ENCODE results near the gene FNDC10.

The FNDC10 gene

GRCh38 chr1:1627829-1628753, 28.2 kb upstream of the FNDC10 start:
- no peak for DNase-seq

- DNase-seq = no peak
Observed at GRCh38 chr1:1627261-1627828, 27.4 kb upstream of the FNDC10 start.

GRCh38 chr1:1626207-1627141, 26.5 kb upstream of the FNDC10 start:
- no peak for DNase-seq

- DNase-seq = no peak
Observed at GRCh38 chr1:1625824-1626206, 25.9 kb upstream of the FNDC10 start.

- DNase-seq = no peak
Observed at GRCh38 chr1:1625404-1625775, 25.5 kb upstream of the FNDC10 start.

GRCh38 chr1:1624443-1625403, 24.8 kb upstream of the FNDC10 start:
- DNase-seq = no peak

- no peak for DNase-seq
Observed at GRCh38 chr1:1623631-1624442, 23.9 kb upstream of the FNDC10 start.

GRCh38 chr1:1623181-1623630, 23.3 kb upstream of the FNDC10 start:
- DNase-seq = no peak

- DNase-seq = no peak
Observed at GRCh38 chr1:1622788-1623094, 22.8 kb upstream of the FNDC10 start.

- no peak for DNase-seq
Observed at GRCh38 chr1:1622010-1622787, 22.3 kb upstream of the FNDC10 start.

GRCh38 chr1:1621173-1622009, 21.5 kb upstream of the FNDC10 start:
- no peak for DNase-seq

GRCh38 chr1:1620433-1621139, 20.7 kb upstream of the FNDC10 start:
- DNase-seq = no peak

GRCh38 chr1:1619917-1620361, 20.0 kb upstream of the FNDC10 start:
- no peak for DNase-seq

- no peak for DNase-seq
Observed at GRCh38 chr1:1618396-1619068, 18.6 kb upstream of the FNDC10 start.

- no peak for DNase-seq
Observed at GRCh38 chr1:1617925-1618324, 18.0 kb upstream of the FNDC10 start.

- DNase-seq = no peak
Observed at GRCh38 chr1:1617516-1617915, 17.6 kb upstream of the FNDC10 start.

- no peak for DNase-seq
Observed at GRCh38 chr1:1616838-1617237, 16.9 kb upstream of the FNDC10 start.
